ENCODE data around the gene C11orf52. TPM values are rescaled to one million over a fixed set of nuclear protein-coding genes. Genes with fewer than 3 reads are reported as not detected.
"Not testable (repeated sequence)": the region's sequence is repeated elsewhere in the genome, so short reads cannot be mapped to it uniquely, and the experiment has no call there.

Gene C11orf52
- total RNA-seq, 2 donors from 2014 or later: 1.5 to 8.3 TPM

GRCh38 chr11:111932611-111932950 is 13.9 kb downstream of the C11orf52 start:
- H3K4me3 ChIP-seq: no peak overlapping the region
- DNase-seq (ENCODE audit: low spot score): no peak
- H3K27me3 ChIP-seq: no peaks in the 10 kb centered on the region
- H3K36me3 ChIP-seq: no peaks in the 10 kb centered on the region
- TF ChIP-seq, protein P1, sequence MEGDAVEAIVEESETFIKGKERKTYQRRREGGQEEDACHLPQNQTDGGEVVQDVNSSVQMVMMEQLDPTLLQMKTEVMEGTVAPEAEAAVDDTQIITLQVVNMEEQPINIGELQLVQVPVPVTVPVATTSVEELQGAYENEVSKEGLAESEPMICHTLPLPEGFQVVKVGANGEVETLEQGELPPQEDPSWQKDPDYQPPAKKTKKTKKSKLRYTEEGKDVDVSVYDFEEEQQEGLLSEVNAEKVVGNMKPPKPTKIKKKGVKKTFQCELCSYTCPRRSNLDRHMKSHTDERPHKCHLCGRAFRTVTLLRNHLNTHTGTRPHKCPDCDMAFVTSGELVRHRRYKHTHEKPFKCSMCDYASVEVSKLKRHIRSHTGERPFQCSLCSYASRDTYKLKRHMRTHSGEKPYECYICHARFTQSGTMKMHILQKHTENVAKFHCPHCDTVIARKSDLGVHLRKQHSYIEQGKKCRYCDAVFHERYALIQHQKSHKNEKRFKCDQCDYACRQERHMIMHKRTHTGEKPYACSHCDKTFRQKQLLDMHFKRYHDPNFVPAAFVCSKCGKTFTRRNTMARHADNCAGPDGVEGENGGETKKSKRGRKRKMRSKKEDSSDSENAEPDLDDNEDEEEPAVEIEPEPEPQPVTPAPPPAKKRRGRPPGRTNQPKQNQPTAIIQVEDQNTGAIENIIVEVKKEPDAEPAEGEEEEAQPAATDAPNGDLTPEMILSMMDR (IDR thresholded peaks at IDR 0.05): no peak
- no peaks in the 10 kb centered on the region for H3K9me3 ChIP-seq
- H3K4me1 ChIP-seq: peaks cover 2 to 28% of the 10 kb centered on the region in 2 donors
- H3K27ac ChIP-seq: no peak overlapping the region

- H3K9me3 ChIP-seq, H3K36me3 ChIP-seq, H3K27me3 ChIP-seq, H3K4me3 ChIP-seq, H3K27ac ChIP-seq: not testable (repeated sequence)
- H3K4me1 ChIP-seq: peaks cover 2 to 33% of the 10 kb centered on the region in 2 donors
- DNase-seq (ENCODE audit: low spot score): peak; percentile 54
Measured at GRCh38 chr11:111933176-111933575, 14.5 kb downstream of the C11orf52 start.

DNA sequence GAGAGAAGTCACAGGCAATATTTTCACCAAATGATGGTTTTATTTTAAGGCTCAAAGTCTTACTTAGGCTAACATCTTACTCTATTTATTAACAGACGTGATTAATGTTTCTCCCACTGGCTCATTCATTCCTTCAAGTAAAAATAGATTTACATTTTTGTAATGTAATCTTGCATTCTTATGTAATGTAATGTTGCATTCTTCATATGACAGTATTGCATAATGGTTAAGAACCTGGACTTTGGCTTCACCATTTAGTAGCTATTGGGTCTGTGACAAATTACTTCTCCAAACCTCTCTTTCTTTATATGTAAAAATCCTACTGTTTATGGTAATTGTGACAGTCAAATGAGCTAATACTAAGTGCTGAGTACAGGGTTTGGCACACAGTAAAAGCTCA is 15.2 kb downstream of the C11orf52 start:
- H3K36me3 ChIP-seq: no peaks in the 10 kb centered on the region
- no peak overlapping the region for H3K4me3 ChIP-seq
- H3K27me3 ChIP-seq: no peaks in the 10 kb centered on the region
- no peaks in the 10 kb centered on the region for H3K9me3 ChIP-seq
- DNase-seq (ENCODE audit: low spot score): no peak
- H3K4me1 ChIP-seq: peaks cover 2 to 40% of the 10 kb centered on the region in 2 donors
- TF ChIP-seq, protein P1 (IDR thresholded peaks at IDR 0.05): no peak
- no peak overlapping the region for H3K27ac ChIP-seq

GRCh38 chr11:111934306-111934705 is 15.6 kb downstream of the C11orf52 start:
- no peaks in the 10 kb centered on the region for H3K9me3 ChIP-seq
- H3K4me3 ChIP-seq: no peak overlapping the region
- H3K36me3 ChIP-seq: no peaks in the 10 kb centered on the region
- H3K27me3 ChIP-seq: no peaks in the 10 kb centered on the region
- TF ChIP-seq, protein P1 (IDR thresholded peaks at IDR 0.05): no peak
- peaks cover 2 to 44% of the 10 kb centered on the region in 2 donors for H3K4me1 ChIP-seq
- H3K27ac ChIP-seq: peak overlapping the region in 1 of 2 donors; percentile 78
- no peak for DNase-seq (ENCODE audit: low spot score)

DNA sequence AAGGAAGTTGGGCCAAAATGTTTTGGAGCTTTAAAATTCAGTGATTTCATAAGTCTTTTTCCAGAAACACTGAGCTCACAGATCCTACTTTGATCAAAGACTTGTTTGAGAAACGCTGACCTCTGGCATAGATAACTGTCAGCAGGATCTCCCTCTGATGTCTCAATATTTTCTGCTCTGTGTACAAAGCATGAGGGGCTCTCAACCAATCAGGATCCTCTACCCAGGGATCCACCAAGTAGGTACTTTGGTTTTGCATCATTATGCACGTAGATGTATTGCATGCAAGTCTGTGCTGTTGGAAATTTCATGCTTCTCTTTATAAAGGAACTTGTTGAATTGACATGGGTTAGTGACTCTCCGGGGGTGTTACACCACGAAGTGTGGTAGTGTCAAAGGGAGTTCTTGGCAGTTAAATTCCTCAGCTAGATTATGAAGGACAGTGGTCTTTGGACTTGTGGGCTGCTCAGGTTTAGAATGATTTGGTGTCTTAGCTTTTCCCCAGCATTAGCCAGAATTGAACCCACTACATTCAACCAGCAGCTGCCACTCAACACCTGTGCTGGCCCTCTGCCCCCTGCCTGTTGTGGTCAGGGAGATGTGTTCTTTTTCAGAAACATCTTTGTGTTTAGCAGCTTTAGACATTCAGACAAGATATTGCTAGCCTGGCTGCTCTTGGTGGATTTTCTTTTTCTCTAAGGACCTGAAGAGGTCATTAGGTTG is 16.8 kb downstream of the C11orf52 start:
- no peak overlapping the region for H3K4me3 ChIP-seq
- H3K9me3 ChIP-seq: no peaks in the 10 kb centered on the region
- peak overlapping the region; percentile 78 to 84 for H3K27ac ChIP-seq
- H3K36me3 ChIP-seq: no peaks in the 10 kb centered on the region
- no peaks in the 10 kb centered on the region for H3K27me3 ChIP-seq
- TF ChIP-seq, protein P1 (IDR thresholded peaks at IDR 0.05): no peak
- DNase-seq (ENCODE audit: low spot score): peak; percentile 53
- peaks cover 2 to 50% of the 10 kb centered on the region in 2 donors for H3K4me1 ChIP-seq

- H3K4me3 ChIP-seq: peak overlapping the region in 1 of 2 donors; percentile 72
- H3K36me3 ChIP-seq: no peaks in the 10 kb centered on the region
- DNase-seq (ENCODE audit: low spot score): no peak
- peak overlapping the region; percentile 78 to 84 for H3K27ac ChIP-seq
- H3K9me3 ChIP-seq: no peaks in the 10 kb centered on the region
- H3K4me1 ChIP-seq: peaks cover 2 to 50% of the 10 kb centered on the region in 2 donors
- TF ChIP-seq, protein P1 (IDR thresholded peaks at IDR 0.05): no peak
- H3K27me3 ChIP-seq: no peaks in the 10 kb centered on the region
Measured at GRCh38 chr11:111936040-111936540, 17.4 kb downstream of the C11orf52 start.

Measured in right atrium auricular region (tissue), 2 donors.